ENCODE data around the gene PIEZO1.

DNA sequence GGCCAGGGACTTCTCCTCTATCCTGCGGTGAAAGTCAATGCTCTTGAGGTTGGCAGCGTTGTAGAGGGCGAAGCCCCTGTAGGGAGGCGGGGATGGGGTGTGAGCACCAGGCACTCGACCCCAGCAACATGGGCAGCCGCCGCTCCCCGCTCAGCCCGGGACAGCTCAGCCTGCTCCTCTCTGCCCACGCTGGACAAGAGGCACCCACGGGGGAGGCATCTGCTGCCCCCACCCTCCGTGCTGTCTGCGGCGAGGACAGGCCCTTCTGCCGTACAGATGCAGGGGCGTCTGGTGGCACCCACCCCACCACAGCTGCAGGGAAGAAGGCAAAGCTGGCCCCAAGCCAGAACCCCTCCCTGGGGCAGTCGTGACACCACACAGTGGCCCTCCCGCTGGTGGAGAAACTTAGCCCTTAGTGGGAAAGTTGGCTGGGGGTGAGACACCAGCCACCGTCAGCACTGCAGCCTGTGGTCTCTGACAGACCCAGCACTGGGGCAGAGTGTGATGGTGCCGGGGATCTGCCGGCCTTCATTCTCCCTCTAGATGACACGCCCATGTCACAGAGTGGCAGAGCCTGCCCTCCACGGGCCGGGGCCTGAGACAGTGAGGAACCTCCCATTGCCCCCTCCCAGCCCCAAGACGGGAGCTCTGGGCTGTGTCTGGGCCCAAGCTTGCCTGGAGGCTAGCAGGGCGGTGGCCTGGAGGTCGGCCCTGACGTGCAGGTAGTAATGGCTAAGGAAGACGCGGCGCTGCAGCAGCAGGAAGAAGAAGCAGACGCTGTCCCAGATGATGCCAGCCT is 59.2 kb downstream of the PIEZO1 start:
- no peak for TF ChIP-seq ZZZ3 (IDR thresholded peaks at IDR 0.05)
- no peak for TF ChIP-seq PRPF4 (IDR thresholded peaks at IDR 0.05; ENCODE audit: insufficient read depth, low read depth, low read length, poor library complexity, severe bottlenecking)
- no peak for TF ChIP-seq USF1 (CRISPR knock-in tag; IDR thresholded peaks at IDR 0.05)
- no peak for TF ChIP-seq KAT8 (IDR thresholded peaks at IDR 0.05; ENCODE audit: low read depth)
- no peak for TF ChIP-seq ZNF778 (CRISPR knock-in tag; IDR thresholded peaks at IDR 0.05)
- TF ChIP-seq ZNF668 (CRISPR knock-in tag; IDR thresholded peaks at IDR 0.05) = no peak
- no peak for TF ChIP-seq SIN3A (IDR thresholded peaks at IDR 0.05; ENCODE audit: borderline replicate concordance in 2 of 2, control insufficient read depth in 1 of 2, low read depth in 2 of 2, low read length in 2 of 2)
- TF ChIP-seq TAF7 (tag; IDR thresholded peaks at IDR 0.05) = no peak
- TF ChIP-seq RBBP5 (IDR thresholded peaks at IDR 0.05; ENCODE audit: borderline replicate concordance, insufficient read depth, low read length, poor library complexity, severe bottlenecking) = no peak
- TF ChIP-seq POLR2AphosphoS5 (IDR thresholded peaks at IDR 0.05; ENCODE audit: control insufficient read depth, insufficient read depth, low read depth, low read length) = no peak
- TF ChIP-seq NUFIP1 (IDR thresholded peaks at IDR 0.05; ENCODE audit: partially characterized antibody) = no peak
- no peak for TF ChIP-seq ZFP36 (IDR thresholded peaks at IDR 0.05; ENCODE audit: low read depth, low read length, partially characterized antibody)
- TF ChIP-seq POLR2AphosphoS2 (IDR thresholded peaks at IDR 0.05; ENCODE audit: low read length) = no peak
- no peak for TF ChIP-seq ZNF3 (CRISPR knock-in tag; IDR thresholded peaks at IDR 0.05)
